GM21367 (cell line): ENCODE results near the gene GPR137C.
"Not testable (repeated sequence)": the region's sequence is repeated elsewhere in the genome, so short reads cannot be mapped to it uniquely, and the experiment has no call there.

Experiments used
- ATAC-seq: cut with Tn5 transposase; IDR thresholded peaks from one replicate; pipeline ENCODE4 v1.9.1; 2021; ENCODE audit not compliant: unreplicated experiment

Gene GPR137C

GRCh38 chr14:52563120-52563519 is 10.5 kb downstream of the GPR137C start:
- ATAC-seq = no peak

GRCh38 chr14:52568454-52568853 is 15.8 kb downstream of the GPR137C start:
- ATAC-seq = not testable (repeated sequence)

- ATAC-seq = no peak
Measured at GRCh38 chr14:52575858-52576257, 23.2 kb downstream of the GPR137C start.

GRCh38 chr14:52583544-52583943 is 30.9 kb downstream of the GPR137C start:
- no peak for ATAC-seq

GRCh38 chr14:52589646-52590045 is 37.0 kb downstream of the GPR137C start:
- no peak for ATAC-seq

GRCh38 chr14:52590318-52590717 is 37.7 kb downstream of the GPR137C start:
- ATAC-seq = no peak

GRCh38 chr14:52596320-52596719 is 43.7 kb downstream of the GPR137C start:
- ATAC-seq = no peak

GRCh38 chr14:52596861-52597260 is 44.2 kb downstream of the GPR137C start:
- ATAC-seq = no peak

GRCh38 chr14:52598568-52598967 is 45.9 kb downstream of the GPR137C start:
- ATAC-seq = no peak

- ATAC-seq = no peak
Measured at GRCh38 chr14:52599974-52600373, 47.3 kb downstream of the GPR137C start.

- no peak for ATAC-seq
Measured at GRCh38 chr14:52602131-52602530, 49.5 kb downstream of the GPR137C start.

GRCh38 chr14:52607061-52607460 is 54.4 kb downstream of the GPR137C start:
- no peak for ATAC-seq

GRCh38 chr14:52609445-52610044 is 56.9 kb downstream of the GPR137C start:
- no peak for ATAC-seq

- no peak for ATAC-seq
Measured at GRCh38 chr14:52610187-52610586, 57.6 kb downstream of the GPR137C start.

GRCh38 chr14:52618602-52619001 is 66.0 kb downstream of the GPR137C start:
- no peak for ATAC-seq

GRCh38 chr14:52619687-52620086 is 67.1 kb downstream of the GPR137C start:
- no peak for ATAC-seq

GRCh38 chr14:52640137-52640536 is 87.5 kb downstream of the GPR137C start:
- no peak for ATAC-seq

- no peak for ATAC-seq
Measured at GRCh38 chr14:52641745-52642144, 89.1 kb downstream of the GPR137C start.

GRCh38 chr14:52649511-52649910 is 96.9 kb downstream of the GPR137C start:
- ATAC-seq = no peak

- ATAC-seq = no peak
Measured at GRCh38 chr14:52650774-52651173, 98.1 kb downstream of the GPR137C start.

GRCh38 chr14:52656905-52657304 is 104.3 kb downstream of the GPR137C start:
- no peak for ATAC-seq

GRCh38 chr14:52660325-52660724 is 107.7 kb downstream of the GPR137C start:
- ATAC-seq = no peak

GRCh38 chr14:52660832-52661231 is 108.2 kb downstream of the GPR137C start:
- ATAC-seq = no peak
